Measurements from ENCODE around the gene TCF7L1.
"Not testable (repeated sequence)": the region's sequence is repeated elsewhere in the genome, so short reads cannot be mapped to it uniquely, and the experiment has no call there.

The TCF7L1 gene

DNA sequence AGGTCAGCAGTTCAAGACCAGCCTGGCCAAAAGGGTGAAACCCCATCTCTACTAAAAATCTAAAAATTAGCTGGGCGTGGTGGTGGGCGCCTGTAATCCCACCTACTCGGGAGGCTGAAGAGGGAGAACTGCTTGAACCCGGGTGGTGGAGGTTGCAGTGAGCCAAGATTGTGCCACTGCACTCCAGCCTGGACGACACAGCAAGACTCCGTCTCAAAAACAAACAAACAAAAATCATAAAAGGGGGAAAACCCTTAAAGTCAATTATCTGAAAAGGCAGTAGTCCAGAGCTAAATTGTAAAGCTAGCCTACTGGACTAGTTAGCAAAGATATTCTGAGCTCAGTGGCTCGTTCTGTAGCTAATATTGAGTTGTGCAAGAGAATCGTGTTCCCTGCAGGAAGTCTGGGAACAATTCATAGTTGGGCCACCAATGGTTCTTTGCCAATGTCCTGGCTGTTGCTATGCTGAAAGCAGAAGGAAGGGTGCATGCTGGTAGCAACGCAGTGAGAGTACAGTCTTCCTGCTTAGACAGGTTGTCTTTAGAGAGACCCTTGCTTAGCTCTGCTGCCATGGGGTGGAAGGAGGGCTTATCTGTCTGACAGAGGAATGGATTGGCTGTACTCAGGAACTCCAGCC lies 190.3 kb downstream of the TCF7L1 start:
- DNase-seq (ENCODE audit: low read depth in 1 of 2, low spot score in 1 of 2): no peak
- Histone ChIP-seq H3K27ac (replicated peaks) (no peak overlapping the region), H3K27me3 (ENCODE audit: insufficient read depth, poor library complexity, severe bottlenecking) (no peaks in the 10 kb centered on the region), H3K4me3 (replicated peaks; ENCODE audit: insufficient read depth, low read length) (no peak overlapping the region)
- TF ChIP-seq GABPA (IDR thresholded peaks at IDR 0.05; ENCODE audit: low read depth) (no peak), SPI1 (IDR thresholded peaks at IDR 0.05; ENCODE audit: borderline replicate concordance, low read depth) (no peak), POLR2AphosphoS5 (IDR thresholded peaks at IDR 0.05; ENCODE audit: low read depth) (no peak)
- TF ChIP-seq, protein P1, sequence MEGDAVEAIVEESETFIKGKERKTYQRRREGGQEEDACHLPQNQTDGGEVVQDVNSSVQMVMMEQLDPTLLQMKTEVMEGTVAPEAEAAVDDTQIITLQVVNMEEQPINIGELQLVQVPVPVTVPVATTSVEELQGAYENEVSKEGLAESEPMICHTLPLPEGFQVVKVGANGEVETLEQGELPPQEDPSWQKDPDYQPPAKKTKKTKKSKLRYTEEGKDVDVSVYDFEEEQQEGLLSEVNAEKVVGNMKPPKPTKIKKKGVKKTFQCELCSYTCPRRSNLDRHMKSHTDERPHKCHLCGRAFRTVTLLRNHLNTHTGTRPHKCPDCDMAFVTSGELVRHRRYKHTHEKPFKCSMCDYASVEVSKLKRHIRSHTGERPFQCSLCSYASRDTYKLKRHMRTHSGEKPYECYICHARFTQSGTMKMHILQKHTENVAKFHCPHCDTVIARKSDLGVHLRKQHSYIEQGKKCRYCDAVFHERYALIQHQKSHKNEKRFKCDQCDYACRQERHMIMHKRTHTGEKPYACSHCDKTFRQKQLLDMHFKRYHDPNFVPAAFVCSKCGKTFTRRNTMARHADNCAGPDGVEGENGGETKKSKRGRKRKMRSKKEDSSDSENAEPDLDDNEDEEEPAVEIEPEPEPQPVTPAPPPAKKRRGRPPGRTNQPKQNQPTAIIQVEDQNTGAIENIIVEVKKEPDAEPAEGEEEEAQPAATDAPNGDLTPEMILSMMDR (IDR thresholded peaks at IDR 0.05; ENCODE audit: insufficient read depth, low read length): no peak
- TF ChIP-seq, protein P2, sequence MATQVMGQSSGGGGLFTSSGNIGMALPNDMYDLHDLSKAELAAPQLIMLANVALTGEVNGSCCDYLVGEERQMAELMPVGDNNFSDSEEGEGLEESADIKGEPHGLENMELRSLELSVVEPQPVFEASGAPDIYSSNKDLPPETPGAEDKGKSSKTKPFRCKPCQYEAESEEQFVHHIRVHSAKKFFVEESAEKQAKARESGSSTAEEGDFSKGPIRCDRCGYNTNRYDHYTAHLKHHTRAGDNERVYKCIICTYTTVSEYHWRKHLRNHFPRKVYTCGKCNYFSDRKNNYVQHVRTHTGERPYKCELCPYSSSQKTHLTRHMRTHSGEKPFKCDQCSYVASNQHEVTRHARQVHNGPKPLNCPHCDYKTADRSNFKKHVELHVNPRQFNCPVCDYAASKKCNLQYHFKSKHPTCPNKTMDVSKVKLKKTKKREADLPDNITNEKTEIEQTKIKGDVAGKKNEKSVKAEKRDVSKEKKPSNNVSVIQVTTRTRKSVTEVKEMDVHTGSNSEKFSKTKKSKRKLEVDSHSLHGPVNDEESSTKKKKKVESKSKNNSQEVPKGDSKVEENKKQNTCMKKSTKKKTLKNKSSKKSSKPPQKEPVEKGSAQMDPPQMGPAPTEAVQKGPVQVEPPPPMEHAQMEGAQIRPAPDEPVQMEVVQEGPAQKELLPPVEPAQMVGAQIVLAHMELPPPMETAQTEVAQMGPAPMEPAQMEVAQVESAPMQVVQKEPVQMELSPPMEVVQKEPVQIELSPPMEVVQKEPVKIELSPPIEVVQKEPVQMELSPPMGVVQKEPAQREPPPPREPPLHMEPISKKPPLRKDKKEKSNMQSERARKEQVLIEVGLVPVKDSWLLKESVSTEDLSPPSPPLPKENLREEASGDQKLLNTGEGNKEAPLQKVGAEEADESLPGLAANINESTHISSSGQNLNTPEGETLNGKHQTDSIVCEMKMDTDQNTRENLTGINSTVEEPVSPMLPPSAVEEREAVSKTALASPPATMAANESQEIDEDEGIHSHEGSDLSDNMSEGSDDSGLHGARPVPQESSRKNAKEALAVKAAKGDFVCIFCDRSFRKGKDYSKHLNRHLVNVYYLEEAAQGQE (IDR thresholded peaks at IDR 0.05; ENCODE audit: insufficient replicate concordance, low read depth): no peak

DNA sequence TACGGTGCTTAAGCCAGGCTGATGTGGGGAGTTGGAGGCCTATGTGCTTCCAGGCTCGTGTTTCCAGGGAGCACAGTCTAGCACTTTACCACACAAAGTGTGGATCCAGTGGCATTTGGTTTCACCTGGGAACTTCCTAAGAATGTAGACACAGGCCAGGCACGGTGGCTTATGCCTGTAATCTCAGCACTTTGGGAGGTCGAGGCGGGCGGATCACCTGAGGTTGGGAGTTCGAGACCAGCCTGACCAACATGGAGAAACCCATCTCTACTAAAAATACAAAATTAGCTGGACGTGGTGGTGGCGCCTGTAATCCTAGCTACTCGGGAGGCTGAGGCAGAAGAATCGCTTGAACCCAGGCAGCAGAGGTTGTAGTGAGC lies 190.8 kb downstream of the TCF7L1 start:
- H3K4me3 ChIP-seq (replicated peaks; ENCODE audit: insufficient read depth, low read length); H3K27me3 ChIP-seq (ENCODE audit: insufficient read depth, poor library complexity, severe bottlenecking); DNase-seq (ENCODE audit: low read depth in 1 of 2, low spot score in 1 of 2); H3K27ac ChIP-seq (replicated peaks): not testable (repeated sequence)

DNA sequence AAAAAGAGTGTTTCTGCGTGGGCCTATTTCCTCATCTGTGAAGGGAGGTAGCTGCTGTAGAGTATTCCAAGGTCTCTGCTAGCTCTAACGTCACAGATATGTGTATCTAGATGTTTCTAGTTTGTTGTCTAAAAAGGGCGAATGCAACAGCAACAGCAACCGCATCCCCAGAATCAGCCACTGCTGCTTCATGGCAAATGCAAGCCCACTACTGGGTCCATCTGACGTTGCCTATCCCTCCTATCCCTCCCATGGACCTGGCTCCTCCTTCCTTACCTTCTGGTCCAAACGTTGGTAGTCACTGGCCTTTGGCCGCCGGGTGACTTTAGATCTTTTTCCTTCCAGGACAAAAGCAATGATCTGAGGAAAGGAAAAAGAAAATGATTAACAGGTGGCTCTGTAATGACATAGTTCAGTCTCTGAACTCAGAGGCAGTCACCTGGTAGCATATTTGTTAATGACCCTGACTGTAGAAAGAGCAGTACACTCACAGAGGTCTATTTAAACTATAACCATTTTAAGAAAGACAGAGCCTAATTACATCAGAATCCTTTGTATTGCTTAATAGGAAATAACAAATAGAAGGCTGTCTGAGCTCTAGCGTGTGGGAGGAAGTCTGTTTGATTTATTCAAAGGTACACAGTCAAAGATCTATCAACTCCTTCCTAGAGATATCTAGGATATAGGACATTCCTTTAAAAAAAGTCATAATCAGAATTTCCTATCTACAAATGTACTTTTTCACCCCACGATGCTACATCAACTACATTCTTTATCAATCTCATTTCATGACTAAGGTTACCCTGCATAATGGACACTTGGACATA lies 191.7 kb downstream of the TCF7L1 start:
- H3K4me3 ChIP-seq (replicated peaks; ENCODE audit: insufficient read depth, low read length): peak overlapping the region; percentile 78
- no peak for DNase-seq (ENCODE audit: low read depth in 1 of 2, low spot score in 1 of 2)
- H3K27me3 ChIP-seq (ENCODE audit: insufficient read depth, poor library complexity, severe bottlenecking): no peaks in the 10 kb centered on the region
- 0 out of 2 replicates have a peak overlapping the region, but pooled peaks have one; percentile 2 for H3K27ac ChIP-seq (replicated peaks)
- TF ChIP-seq GABPA (IDR thresholded peaks at IDR 0.05; ENCODE audit: low read depth) (no peak), POLR2AphosphoS5 (IDR thresholded peaks at IDR 0.05; ENCODE audit: low read depth) (no peak), SPI1 (IDR thresholded peaks at IDR 0.05; ENCODE audit: borderline replicate concordance, low read depth) (peak; percentile 76)

DNA sequence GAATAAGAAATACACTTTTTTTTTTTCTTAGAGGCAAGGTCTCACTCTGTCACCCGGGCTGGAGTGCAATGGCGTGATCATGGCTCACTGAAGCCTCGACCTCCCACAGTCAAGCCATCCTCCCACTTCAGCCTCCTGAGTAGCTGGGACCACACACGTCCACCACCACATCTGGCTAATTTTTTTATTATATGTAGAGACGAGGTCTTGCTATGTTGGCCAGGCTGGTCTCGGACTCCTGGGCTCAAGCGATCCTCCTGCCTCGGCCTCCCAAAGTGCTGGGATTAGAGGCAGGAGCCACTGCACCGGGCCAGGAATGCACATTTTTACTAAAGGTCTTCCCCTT lies 192.2 kb downstream of the TCF7L1 start:
- TF ChIP-seq, protein P2 (IDR thresholded peaks at IDR 0.05; ENCODE audit: insufficient replicate concordance, low read depth): no peak
- TF ChIP-seq, protein P1 (IDR thresholded peaks at IDR 0.05; ENCODE audit: insufficient read depth, low read length): no peak
- TF ChIP-seq POLR2AphosphoS5 (IDR thresholded peaks at IDR 0.05; ENCODE audit: low read depth) (no peak), SPI1 (IDR thresholded peaks at IDR 0.05; ENCODE audit: borderline replicate concordance, low read depth) (no peak)
- Histone ChIP-seq H3K27ac (replicated peaks) (peak overlapping the region; percentile 96), H3K4me3 (replicated peaks; ENCODE audit: insufficient read depth, low read length) (peak overlapping the region; percentile 78), H3K27me3 (ENCODE audit: insufficient read depth, poor library complexity, severe bottlenecking) (no peaks in the 10 kb centered on the region)
- DNase-seq (ENCODE audit: low read depth in 1 of 2, low spot score in 1 of 2): no peak

Measured in HL-60 (cell line).